SU-DHL-6 (cell line): Measurements from ENCODE around the gene LAYN.

Experiments used
- EZH2phosphoT487 ChIP-seq: fragments of 200-600 bp; sonication (generic), shearing (Covaris generic); conservative IDR thresholded peaks from 2 replicates; pipeline ENCODE4 v1.6.1; 2018; ENCODE audit warnings: mild to moderate bottlenecking, antibody characterized with exemption, low read length, moderate library complexity, mixed read lengths
- TF ChIP-seq, protein P1 (sequence below): fragments of 200-600 bp; sonication (generic); IDR thresholded peaks from one replicate; pipeline ENCODE4 v1.5.1; 2017; ENCODE audit warnings: antibody characterized with exemption, mild to moderate bottlenecking, low read length, moderate library complexity; ENCODE audit not compliant: insufficient read depth, poor library complexity, severe bottlenecking

- TF ChIP-seq, protein P1, sequence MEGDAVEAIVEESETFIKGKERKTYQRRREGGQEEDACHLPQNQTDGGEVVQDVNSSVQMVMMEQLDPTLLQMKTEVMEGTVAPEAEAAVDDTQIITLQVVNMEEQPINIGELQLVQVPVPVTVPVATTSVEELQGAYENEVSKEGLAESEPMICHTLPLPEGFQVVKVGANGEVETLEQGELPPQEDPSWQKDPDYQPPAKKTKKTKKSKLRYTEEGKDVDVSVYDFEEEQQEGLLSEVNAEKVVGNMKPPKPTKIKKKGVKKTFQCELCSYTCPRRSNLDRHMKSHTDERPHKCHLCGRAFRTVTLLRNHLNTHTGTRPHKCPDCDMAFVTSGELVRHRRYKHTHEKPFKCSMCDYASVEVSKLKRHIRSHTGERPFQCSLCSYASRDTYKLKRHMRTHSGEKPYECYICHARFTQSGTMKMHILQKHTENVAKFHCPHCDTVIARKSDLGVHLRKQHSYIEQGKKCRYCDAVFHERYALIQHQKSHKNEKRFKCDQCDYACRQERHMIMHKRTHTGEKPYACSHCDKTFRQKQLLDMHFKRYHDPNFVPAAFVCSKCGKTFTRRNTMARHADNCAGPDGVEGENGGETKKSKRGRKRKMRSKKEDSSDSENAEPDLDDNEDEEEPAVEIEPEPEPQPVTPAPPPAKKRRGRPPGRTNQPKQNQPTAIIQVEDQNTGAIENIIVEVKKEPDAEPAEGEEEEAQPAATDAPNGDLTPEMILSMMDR = no peak
- TF ChIP-seq EZH2phosphoT487 = no peak
Observed at GRCh38 chr11:111572581-111572980, 32.1 kb downstream of the LAYN start.
